NK-92 (cell line): ENCODE data around the gene WDR77.

Experiments used
- DNase-seq: peaks from one replicate; lab custom pipeline; 2025; ENCODE audit not compliant: unreplicated experiment; lab: John Stamatoyannopoulos, UW

Gene WDR77

GRCh38 chr1:111441573-111442192, 7.4 kb downstream of the WDR77 start:
- DNase-seq, result no peak

GRCh38 chr1:111439461-111440351, 9.3 kb downstream of the WDR77 start:
- DNase-seq, result no peak

GRCh38 chr1:111436726-111437125, 12.3 kb downstream of the WDR77 start:
- DNase-seq, result no peak

GRCh38 chr1:111424281-111424680, 24.8 kb downstream of the WDR77 start:
- DNase-seq, result no peak

GRCh38 chr1:111422546-111423391, 26.3 kb downstream of the WDR77 start:
- no peak for DNase-seq

- no peak for DNase-seq
These were observed 28.7 kb downstream of the WDR77 start for GRCh38 chr1:111420377-111420776.

GRCh38 chr1:111419037-111419436, 30.0 kb downstream of the WDR77 start:
- no peak for DNase-seq

- DNase-seq, result no peak
These were observed 31.3 kb downstream of the WDR77 start for GRCh38 chr1:111417755-111418154.

GRCh38 chr1:111415461-111415860, 33.6 kb downstream of the WDR77 start:
- no peak for DNase-seq

- DNase-seq, result no peak
These were observed 34.3 kb downstream of the WDR77 start for GRCh38 chr1:111414756-111415155.

- no peak for DNase-seq
These were observed 36.2 kb downstream of the WDR77 start for GRCh38 chr1:111412839-111413238.

GRCh38 chr1:111407301-111407700, 41.8 kb downstream of the WDR77 start:
- DNase-seq, result no peak

GRCh38 chr1:111406321-111406768, 42.7 kb downstream of the WDR77 start:
- no peak for DNase-seq

GRCh38 chr1:111404588-111404987, 44.5 kb downstream of the WDR77 start:
- DNase-seq, result no peak

- DNase-seq, result no peak
These were observed 47.0 kb downstream of the WDR77 start for GRCh38 chr1:111402083-111402482.

- DNase-seq, result no peak
These were observed 49.1 kb downstream of the WDR77 start for GRCh38 chr1:111399792-111400610.

- DNase-seq, result no peak
These were observed 56.6 kb downstream of the WDR77 start for GRCh38 chr1:111392460-111392945.

- DNase-seq, result no peak
These were observed 57.0 kb downstream of the WDR77 start for GRCh38 chr1:111392042-111392441.
